NCI-H1930 (cell line): ENCODE measurements around the gene TTC16.
"Not testable (repeated sequence)": the region's sequence is repeated elsewhere in the genome, so short reads cannot be mapped to it uniquely, and the experiment has no call there.

Source experiments
- DNase-seq, 2 experiments: peaks; one replicate each; lab custom pipeline; 2025; lab: John Stamatoyannopoulos, UW

The TTC16 gene

GRCh38 chr9:127744398-127745110 is 28.7 kb downstream of the TTC16 start:
- no peak for DNase-seq

DNA sequence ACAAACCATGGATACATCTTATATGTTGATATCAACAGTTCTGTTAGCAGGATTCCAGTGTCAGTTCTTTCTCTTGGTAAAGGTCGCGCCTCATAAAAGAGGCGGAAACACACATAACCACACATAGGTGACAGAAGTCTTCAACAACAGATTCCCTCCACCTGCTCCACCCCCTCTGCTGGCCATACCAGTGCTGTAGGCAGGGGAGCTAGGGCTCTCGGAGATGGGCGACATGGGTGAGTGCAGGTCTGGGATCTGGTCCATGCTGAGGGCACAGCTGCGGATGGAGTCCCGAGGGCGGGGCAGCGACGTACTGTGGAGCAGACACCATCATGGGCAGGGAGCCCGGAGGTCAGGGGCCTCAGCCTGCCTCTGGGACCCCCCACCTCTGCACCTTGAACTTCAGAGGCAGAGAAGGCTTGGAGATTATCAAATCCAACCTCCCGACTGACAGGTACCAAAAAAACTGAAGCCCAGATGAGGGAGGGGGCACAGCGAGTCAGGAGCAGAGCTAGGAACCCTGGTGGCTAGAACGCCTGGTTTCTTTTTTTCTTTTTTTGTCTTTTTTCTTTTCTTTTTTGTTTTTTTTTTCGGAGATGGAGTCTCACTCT is 31.2 kb downstream of the TTC16 start:
- no peak for DNase-seq

GRCh38 chr9:127749090-127749787 is 33.4 kb downstream of the TTC16 start:
- DNase-seq: no peak

- no peak for DNase-seq
These were observed 35.6 kb downstream of the TTC16 start for GRCh38 chr9:127751269-127752054.

- no peak for DNase-seq
These were observed 37.3 kb downstream of the TTC16 start for GRCh38 chr9:127753148-127753547.

GRCh38 chr9:127753622-127754021 is 37.7 kb downstream of the TTC16 start:
- no peak for DNase-seq

DNA sequence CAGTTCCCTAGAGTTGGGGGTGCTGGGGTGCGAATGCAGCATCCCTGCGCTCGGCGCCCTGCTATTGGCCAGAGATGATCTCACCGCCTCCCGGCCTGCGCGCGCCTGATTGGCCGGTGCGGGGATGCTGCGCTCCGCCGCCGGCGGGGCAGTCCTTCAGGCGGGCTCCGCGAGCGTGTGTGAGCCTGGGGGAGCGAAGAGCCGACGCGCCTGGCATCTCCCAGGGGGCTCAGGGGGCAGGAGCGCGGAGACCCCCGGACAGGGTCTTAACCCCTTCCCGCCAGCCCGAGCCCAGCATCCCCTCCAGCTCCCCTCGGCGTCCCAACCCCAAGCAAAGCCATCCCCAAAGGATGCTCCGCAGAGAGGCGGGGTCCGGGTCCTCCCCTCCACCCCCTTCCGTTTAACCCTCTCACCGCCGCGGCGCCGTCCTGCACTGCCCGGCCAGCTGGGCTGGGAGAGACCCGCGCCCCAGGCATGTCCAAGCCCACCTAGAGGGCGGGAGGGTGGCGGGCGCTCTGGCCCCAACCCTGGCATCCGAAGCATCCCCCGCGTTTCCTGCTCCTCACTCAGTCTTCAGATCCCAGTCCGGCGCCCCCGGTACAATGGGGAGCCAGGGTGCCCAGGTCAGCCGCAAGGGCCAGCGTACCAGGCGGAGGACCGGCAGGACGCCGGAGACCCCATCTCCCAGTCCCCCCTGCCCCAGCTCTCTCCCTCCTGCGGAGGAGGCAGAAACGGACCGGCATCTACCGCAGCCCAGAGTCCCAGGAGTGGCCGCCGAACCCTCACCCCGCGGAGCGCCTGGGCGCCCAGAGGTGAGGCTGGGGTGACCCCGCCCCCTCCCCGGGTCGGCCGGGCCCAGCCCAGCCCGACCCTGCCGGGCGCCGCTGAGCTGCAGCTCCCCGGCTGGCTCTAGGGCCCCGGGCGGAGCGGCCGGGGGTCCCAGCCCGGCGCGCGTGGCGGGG is 38.5 kb downstream of the TTC16 start:
- peak; percentile 48 to 64 for DNase-seq

DNA sequence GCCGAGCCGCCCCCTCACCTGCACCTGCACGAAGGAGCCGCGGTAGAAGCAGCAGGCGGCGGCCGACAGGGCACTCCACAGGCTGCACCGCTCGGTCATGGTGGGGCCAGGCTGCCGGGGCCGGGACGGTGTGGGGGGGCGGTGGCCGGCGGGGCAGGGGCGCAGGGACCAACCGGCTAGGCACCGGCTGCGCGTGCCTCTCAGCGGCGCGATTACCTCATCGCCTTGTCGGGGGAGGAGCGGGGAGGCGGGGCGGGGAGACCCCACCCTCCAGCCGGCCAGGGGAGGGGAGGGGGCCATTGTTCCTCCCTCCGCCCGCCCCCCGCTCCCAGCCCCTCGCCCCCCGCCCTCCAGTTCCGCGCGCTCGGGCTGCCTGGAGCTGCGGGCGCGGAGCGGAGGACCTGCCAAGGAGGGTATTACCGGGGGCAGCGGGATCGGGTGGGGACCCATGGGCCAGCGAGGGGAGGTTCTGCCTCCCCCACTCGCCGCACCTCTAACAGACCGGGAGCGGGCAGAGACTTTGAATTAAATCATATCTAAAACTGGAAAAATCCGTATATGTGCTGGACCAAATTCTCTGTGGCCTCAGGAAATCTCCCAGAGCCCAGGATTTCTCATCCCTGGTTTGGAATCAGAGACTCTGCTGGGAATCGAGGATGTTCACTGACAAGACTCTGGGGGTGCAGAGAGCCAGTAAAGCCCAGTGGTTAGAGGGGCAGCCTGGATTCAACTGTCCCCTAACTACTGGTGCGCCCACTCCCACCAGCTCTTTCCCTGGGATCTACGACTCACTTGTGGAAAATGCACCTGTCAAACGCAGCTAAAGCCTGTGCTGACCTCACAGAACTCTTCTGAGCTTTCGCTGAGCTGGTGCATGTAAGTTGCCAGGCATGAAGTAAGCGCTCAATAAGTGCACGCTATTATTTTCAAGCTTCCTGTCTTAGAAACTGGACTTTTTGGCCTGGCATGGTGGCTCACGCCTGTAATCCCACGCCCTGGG is 39.5 kb downstream of the TTC16 start:
- peak; percentile 69 to 78 for DNase-seq

- DNase-seq: no peak
These were observed 40.4 kb downstream of the TTC16 start for GRCh38 chr9:127756233-127756632.

GRCh38 chr9:127756776-127757175 is 40.9 kb downstream of the TTC16 start:
- not testable (repeated sequence) for DNase-seq

DNA sequence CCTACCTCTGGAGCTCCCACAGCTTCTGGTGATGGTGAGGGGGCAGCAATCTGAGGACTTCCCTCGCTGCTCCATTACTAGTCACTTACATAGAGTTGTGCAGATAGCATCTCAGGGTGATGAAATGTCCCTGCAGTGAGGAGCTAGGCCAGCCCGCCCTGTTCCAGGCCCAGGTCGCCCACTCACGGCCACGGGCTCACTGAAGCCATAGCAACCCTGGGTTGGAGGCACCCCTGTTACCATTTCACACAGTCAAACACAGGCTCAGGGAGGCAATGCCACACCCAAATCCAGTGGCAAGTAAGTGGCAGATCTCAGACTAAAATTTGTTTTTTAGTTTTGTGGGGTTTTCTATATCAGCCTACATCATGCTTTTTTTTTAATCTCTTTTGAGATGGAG is 43.0 kb downstream of the TTC16 start:
- no peak for DNase-seq

GRCh38 chr9:127761061-127761460 is 45.2 kb downstream of the TTC16 start:
- no peak for DNase-seq

DNA sequence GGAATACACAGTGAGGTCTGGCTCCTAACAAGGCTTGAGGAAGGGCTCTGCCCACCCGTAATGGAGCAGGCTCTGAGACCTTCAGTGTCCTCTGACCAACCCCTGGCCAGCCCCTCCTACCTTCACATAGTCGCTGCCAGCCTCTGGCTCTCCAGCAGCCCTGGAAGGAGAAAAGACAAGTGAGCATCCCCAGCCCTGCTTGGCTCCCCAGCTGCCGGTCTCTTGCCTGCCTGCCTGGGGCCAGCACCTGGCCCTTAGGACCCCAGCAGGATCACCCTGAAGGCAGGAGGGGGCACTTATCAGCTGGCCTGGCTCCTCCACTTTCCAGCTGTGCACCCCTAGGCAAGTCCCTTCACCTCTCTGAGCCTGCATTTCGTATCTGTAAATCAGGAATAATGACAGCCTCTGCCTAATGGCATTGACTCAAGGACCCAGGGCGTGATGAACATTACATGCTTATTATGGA is 45.6 kb downstream of the TTC16 start:
- no peak for DNase-seq

DNA sequence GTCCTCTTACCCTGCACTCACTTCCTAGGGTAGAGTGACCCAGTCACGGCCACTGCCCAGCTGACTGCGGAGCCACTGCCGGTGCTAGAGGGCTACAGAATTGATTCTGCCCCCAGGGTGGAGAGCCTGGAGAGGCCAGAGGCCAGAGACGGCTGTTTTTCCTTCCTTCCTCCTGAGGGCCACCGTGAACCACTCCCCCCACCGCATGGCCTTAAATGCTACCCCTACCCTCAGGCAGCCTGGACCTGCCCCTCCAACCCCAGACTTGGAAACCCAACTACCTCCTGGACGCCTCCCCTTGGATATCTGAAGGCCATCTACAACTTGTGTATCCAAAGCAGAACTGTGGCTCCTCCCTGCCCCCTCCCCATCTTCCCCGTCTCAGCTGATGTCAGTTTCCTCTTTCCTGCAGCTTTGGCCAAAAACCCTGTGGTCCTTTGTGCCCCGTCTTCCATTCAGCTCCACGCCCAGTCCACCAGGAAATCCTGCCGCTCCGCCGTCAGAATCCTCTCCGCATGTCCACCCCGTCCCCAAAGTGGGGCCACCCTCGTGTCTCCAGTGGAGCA is 46.3 kb downstream of the TTC16 start:
- no peak for DNase-seq

DNA sequence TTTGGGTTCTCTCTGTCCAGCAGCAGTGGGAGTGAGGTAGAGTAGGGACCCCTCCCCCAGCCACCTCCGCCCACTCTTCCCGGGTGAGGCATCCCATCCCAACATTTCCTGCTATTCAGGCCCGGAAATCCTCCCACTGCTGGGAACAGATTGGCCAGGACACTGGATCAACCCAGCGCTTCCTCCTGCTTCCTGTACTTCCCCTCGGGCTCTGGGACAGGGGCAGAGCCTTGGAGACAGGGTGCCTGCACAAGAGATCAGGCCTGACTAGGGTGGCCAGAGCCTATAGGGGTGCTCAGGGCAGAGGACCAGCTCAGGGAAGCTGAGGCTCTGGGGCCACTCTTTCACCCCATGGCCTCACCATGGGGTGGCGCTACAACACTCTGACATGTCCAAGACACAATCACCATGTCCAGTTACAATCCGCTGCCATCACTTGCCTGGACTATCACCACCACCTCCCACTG is 48.1 kb downstream of the TTC16 start:
- DNase-seq: peak in 1 of 2 experiments; percentile 13

GRCh38 chr9:127765418-127765817 is 49.5 kb downstream of the TTC16 start:
- DNase-seq: no peak

DNA sequence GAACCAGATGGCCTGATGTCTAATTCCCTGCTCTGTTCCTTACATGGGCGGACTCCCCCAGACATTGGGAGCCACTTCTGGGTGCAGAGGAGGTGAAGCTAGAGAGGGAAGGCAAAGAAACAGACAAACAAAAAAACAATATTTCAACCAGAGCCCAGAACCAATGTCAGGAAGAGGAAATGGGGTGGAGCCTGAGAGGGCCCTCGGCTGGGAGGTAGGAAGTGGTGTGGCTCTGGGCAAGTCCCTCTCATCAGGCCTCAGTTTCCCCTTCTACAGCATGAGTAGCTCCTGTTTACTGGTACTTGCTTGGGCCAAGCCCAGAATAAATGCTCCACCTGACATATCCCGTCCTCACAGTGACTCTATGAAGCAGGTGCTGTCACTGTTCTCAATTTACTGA is 51.5 kb downstream of the TTC16 start:
- DNase-seq: no peak

DNA sequence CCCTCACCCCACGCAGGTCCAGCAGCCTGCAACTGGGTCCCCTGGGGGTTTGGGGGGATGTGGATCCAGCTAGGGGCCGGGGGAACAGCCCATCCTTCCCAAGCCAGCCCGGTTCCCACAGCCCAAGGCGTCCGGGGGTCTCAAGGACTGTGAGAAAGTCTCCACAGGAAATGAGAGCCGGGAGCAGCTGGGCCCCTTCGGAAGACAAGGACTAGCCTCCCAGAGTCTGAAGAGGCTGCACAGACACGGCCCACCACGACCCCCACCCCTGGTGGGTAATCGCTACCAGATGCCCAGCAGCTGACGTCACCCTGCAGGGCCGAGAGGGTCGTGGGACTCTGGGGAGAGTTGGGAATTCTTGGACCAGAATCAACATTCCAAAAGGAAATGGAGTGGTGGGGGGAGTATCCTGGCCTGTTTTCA is 52.0 kb downstream of the TTC16 start:
- no peak for DNase-seq

GRCh38 chr9:127768698-127769097 is 52.8 kb downstream of the TTC16 start:
- no peak for DNase-seq
